GM18520 (cell line): ENCODE data around the gene MSMO1.

Experiments used
- ATAC-seq: cut with Tn5 transposase; IDR thresholded peaks from one replicate; pipeline ENCODE4 v1.9.1; 2021; ENCODE audit not compliant: unreplicated experiment

The MSMO1 gene

DNA sequence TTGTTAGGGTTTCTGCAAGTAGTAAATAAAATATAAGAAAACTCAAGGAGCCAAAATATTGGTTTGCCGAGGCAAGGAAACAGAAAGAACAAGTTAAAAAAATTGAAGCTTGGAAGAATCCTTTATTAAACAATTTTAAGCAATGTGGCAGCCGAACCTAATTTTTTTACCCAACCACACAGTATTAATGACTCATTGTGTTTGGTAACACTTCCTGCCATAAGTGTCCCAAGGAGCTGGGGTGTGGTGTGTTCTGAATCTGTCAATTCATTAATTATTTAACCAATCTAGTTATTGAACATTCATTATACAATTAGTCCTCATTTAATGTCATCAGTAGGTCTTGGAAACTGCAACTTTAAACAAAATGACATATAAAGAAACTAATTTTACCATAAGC, 32.0 kb downstream of the MSMO1 start:
- no peak for ATAC-seq

DNA sequence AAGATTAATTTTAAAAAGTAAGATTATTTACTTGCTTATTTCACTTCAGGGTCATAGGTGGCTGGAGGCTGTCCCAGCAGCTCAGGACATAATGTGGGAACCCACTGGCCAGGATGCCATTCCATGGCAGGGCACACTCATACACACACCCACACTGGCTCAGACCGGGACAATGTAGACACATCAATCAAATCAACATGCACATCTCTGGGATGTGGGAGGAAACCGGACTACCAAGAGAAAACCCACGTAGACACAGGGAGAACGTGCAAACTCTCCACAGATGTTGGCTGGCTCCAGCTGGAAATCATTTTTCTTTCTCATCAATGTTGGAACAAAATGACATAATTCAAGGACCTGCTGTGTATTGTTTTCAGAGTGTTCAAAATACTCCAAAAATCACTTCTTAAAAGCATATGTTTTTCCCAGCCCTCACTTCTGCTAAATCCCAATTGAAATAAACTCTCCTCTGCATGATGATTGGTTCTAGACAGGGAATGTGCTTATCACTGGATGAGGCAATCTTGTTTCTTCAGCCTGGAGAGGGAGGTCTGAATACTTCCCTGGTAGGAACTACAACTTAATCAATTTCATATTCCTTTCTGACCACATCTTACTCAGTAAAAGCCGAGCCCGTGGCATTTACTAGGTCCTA, 32.7 kb downstream of the MSMO1 start:
- ATAC-seq: no peak

DNA sequence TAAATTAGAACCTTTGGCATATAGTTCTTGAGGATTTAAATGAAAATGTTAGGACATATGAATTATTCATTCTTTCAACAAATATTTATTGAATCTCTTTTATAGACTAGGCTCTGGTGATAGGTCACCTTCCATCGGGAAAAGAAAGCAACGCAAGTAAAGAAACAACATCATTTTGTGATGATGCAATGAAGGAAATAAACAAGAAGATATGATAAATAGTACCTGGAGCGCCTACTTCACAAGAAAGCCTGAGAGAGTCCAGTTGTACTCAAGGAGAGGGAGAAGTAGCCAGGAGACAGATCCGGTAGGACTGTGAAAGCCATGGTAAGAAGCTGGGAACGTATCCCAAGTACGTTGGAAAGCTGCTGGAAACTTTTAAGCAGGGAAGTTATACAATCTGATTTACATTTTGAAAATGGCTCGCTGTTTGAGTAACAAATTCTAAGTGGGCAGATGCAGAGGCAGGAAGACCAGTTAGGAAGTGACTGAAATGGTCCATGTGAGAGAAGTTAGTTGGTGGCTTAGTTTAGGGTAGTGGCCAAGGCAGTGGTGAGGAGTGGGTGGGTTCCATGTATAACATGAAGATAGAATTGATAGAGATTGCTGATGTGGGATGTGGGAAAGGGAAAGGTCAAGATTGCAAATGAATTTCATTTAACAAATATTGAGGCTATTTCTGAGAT, 33.7 kb downstream of the MSMO1 start:
- no peak for ATAC-seq

DNA sequence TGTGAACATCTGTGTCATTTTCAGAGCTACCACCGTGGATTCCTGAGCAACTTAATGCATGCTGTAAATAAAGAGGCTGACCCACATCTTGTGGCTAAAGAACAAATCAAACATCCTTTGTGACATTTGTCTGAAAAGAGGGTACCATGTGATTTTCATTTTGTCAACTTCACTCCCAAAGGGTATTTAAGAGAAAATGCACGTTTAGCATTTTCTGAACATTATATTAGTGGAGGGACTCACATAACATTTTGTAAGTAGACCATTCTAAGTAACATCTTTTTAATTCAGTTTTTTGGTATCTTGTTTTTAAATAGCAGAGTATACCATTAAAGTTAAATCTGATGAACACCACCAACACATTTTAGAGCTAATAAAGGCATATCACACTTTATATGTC, 34.3 kb downstream of the MSMO1 start:
- ATAC-seq: no peak

DNA sequence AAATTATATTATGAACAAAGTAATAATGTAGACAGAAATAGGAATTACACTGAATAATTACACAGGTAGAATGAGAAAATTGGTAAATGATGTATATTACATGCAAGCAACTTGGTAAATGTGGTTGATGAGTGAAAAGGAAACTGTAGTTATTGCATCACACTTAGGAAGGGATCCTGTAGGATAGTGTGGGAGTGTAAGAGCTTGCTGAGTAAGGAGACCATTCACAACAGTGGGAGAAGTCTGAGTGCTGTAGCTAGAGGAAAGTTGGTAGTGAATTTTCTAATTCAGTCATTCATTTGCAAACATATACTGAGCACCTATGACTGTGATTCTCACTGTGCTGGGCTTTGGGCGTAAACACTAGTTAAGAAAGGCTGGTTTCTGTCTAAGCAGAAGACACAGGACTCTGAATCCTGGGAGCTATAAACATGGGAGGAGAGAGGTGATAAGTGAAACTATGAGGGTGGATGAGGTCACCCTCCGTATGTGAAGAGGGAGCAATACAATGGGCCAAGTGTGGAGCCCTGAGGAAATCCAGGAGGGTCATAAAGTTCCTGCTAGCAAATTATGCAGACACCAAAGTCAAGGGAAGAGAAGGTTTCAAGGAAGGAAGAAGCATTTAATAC, 37.1 kb downstream of the MSMO1 start:
- no peak for ATAC-seq

GRCh38 chr4:165367040-165367439, 39.6 kb downstream of the MSMO1 start:
- ATAC-seq: no peak

- ATAC-seq: no peak
These were observed 40.6 kb downstream of the MSMO1 start for GRCh38 chr4:165368114-165368513.

GRCh38 chr4:165368567-165368966, 41.1 kb downstream of the MSMO1 start:
- no peak for ATAC-seq

DNA sequence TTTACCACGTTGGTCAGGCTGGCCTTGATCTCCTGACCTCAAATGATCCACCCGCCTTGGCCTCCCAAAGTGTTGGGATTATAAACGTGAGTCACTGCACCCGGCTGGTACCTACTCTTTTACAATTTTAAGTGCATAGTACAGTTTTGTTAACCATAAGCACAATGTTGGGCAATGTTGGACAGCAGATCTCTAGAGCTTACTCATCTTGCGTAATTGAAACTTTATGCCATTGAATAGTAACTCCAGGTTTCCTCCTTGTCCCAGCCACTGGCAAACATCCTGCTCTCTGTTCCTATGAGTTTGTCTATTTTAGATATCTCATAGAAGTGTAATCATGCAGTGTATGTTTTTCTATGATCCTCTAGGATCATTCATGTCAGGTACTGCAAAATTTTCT, 42.1 kb downstream of the MSMO1 start:
- no peak for ATAC-seq

- no peak for ATAC-seq
These were observed 43.1 kb downstream of the MSMO1 start for GRCh38 chr4:165370530-165370929.

GRCh38 chr4:165375465-165375864, 48.0 kb downstream of the MSMO1 start:
- no peak for ATAC-seq

DNA sequence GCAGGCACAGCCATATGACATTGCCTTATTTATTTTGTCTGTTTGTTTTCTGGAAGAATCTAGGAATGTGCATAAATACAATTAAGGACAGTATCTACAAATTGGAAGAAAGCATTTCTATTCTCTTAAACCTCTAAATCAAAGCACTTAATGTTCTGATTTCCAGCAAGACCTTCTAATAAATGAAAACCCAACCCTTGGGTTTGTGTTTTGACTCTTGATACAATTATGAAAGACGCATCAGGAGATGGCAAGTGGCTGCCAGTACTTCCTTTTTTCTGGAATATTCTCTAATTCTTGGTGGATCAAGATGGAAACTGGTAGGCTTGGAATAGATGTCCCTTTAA, 50.9 kb downstream of the MSMO1 start:
- no peak for ATAC-seq

DNA sequence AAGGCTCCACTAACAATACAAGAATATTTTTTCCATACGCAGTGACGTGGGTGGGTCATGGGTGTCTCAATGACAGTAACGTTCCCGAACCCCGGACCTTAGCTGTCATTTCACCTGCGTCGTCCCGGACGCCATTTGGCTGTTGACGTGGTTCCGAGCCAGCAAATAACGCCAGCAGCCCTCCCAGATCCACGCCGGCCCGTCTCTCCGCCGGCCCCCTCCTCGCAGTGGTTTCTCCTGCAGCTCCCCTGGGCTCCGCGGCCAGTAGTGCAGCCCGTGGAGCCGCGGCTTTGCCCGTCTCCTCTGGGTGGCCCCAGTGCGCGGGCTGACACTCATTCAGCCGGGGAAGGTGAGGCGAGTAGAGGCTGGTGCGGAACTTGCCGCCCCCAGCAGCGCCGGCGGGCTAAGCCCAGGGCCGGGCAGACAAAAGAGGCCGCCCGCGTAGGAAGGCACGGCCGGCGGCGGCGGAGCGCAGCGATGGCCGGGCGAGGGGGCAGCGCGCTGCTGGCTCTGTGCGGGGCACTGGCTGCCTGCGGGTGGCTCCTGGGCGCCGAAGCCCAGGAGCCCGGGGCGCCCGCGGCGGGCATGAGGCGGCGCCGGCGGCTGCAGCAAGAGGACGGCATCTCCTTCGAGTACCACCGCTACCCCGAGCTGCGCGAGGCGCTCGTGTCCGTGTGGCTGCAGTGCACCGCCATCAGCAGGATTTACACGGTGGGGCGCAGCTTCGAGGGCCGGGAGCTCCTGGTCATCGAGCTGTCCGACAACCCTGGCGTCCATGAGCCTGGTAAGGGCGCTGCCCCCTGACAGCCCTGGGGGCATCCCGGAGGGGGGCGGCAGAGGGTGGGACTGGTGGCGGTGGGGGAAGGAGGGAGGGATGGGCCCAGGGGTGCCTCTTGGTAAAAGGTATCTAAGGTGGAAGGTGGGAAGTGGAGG, 51.5 kb downstream of the MSMO1 start, which contains the start of gene CPE:
Gene CPE (plus strand): TSS at position 264 of the 933 bp plus-strand sequence. CDS start 214 bp downstream, at position 478.
- ATAC-seq: peak; percentile 65

DNA sequence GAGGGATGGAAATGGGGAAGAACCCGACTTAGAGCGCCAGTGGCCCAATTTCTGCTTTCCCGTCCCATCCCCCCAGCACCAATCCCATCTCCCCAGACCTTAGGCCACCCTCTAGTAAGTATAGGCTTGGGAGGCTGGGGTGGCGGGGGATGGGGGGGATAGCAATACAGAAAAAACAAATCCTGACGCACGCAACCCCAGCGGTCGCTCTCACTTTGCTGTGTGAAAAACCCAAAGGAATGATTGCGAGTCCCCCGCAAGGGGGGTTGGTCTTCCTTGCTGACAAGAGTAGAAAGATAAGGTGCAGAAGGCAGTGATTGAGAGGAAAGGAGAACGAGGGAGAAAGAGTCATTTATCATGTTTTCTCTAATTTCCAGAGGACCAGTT, 52.2 kb downstream of the MSMO1 start:
- ATAC-seq: no peak

- no peak for ATAC-seq
These were observed 53.3 kb downstream of the MSMO1 start for GRCh38 chr4:165380805-165381204.

DNA sequence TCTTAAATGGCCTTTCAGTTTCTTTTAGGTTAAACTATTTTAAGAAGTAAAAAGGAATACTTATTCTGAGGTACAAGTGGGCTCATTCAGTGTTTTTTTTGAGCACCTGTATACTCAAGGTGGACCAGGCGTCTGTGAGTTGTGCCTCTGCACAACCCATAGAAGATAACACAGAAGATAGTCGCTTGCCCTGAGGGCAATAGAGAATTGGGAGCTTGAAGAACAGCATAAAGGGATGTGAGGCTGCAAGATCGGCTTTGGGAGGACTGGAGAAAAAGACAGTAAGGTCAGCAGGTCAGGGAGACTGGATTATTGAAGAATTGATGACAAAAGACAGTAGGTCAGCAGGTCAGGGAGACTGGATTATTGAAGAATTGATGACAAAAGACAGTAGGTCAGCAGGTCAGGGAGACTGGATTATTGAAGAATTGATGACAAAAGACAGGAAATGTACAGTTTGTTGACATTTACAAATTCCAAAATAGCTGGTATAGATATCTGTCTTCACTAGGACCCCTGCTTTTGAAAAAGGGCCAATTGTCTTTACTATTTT, 54.4 kb downstream of the MSMO1 start:
- no peak for ATAC-seq

- ATAC-seq: no peak
These were observed 55.2 kb downstream of the MSMO1 start for GRCh38 chr4:165382640-165383039.

DNA sequence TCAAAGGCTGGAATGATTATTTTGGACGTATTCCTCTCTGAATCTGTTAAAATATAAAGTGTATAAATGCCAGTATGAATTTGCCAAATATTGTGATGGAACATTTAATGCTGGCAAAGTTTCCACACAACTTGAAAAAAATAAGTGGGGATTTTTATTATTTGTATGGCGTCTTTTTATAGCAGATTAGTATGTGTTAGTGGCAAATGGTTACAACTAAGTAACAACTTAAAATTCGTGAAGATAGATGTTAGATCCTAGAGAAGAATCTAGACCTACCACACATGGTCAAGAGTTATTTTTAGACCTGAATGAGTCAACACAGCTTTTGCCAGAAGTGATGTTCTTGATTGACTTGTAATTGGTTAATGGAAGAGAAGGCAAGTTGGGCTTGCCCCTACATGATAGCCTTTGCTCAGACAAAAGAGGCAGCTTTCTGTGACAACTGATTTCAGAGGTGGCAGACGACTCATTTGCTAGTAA, 56.2 kb downstream of the MSMO1 start:
- ATAC-seq: no peak

DNA sequence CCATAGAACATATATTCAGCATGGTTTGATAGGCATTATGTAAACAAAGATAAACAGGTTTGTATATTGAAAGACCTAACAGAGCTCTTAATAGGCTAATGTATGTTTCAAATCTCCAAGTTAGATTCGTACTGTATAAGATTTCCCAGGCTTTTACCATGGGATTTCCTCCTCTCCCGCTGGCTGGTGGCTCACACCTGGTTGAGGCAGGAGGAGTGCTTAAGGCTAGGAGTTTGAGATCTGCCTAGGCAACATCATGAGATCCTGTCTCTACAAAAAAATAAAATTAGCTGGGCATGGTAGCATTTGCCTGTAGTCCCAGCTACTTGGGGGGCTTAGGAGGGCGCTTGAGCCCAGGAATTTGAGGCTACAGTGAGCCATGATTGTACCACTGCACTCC, 56.7 kb downstream of the MSMO1 start:
- no peak for ATAC-seq

GRCh38 chr4:165384598-165384997, 57.1 kb downstream of the MSMO1 start:
- ATAC-seq: no peak

DNA sequence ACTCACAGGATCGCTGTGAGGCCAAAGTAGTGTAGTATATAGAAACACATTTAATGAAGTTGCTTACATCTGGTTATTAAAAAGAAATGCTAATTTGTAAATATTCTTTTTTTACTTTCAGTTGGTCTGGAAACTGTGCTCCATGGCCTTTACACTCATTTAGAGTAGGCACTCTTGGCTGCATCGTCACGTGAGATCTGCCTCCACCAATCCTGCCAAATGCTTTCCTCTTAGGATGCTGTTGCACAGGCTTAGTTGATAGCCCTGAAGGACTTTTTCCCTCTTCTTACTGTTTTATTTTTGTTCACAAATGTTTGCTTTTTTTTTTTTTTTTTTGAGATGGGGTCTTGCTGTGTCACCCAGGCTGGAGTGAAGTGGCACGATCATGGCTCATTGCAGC, 57.7 kb downstream of the MSMO1 start:
- no peak for ATAC-seq
